Stomach (tissue), 9 donors: ENCODE results near the gene PANK4. TPM values are rescaled to one million over a fixed set of nuclear protein-coding genes. Genes with fewer than 3 reads are reported as not detected.
"Not testable (repeated sequence)": the region's sequence is repeated elsewhere in the genome, so short reads cannot be mapped to it uniquely, and the experiment has no call there.

Source experiments
- DNase-seq, 2 donors: peaks; one replicate each; pipeline versions ENCODE4 v3.0.0 to v3.0.0-alpha.2; 2013 to 2019
- H3K27ac ChIP-seq, 5 donors: fragments of 200-600 bp in 4 of 5; sonication (generic) in 4 of 5; one replicate each; pipeline ENCODE4 v1.5.1; 2013 to 2019; ENCODE audit warnings: mild to moderate bottlenecking in 1 of 5, moderate library complexity in 1 of 5
- H3K27me3 ChIP-seq, 3 donors: fragments of 200-600 bp; sonication (generic); one replicate each; pipeline ENCODE4 v1.5.1; 2017 to 2019; ENCODE audit warnings: mixed run types in 1 of 3
- H3K36me3 ChIP-seq, 4 donors: fragments of 200-600 bp; sonication (generic); 1 replicate in 3 of 4; 2 replicates in 1 of 4; pipeline ENCODE4 v1.5.1; 2016 to 2019
- H3K4me1 ChIP-seq, 4 donors: fragments of 200-600 bp; sonication (generic); one replicate each; pipeline ENCODE4 v1.5.1; 2016 to 2019
- H3K4me3 ChIP-seq, 4 donors: fragments of 200-600 bp; sonication (generic) in 3 of 4; one replicate each; pipeline ENCODE4 v1.5.1; 2016 to 2019; ENCODE audit warnings: mild to moderate bottlenecking in 1 of 4
- H3K9me3 ChIP-seq, 4 donors: fragments of 200-600 bp; sonication (generic); one replicate each; pipeline ENCODE4 v1.5.1; 2016 to 2019
- CTCF ChIP-seq, 7 experiments: fragments of 450-650 bp in 4 of 7; fragments of 200-600 bp in 3 of 7; sonication (generic) in 3 of 7; IDR thresholded peaks; one replicate each; pipeline ENCODE4 v1.5.1; 2016 to 2019; ENCODE audit warnings: antibody characterized with exemption in 7 of 7, control low read depth in 2 of 7, mild to moderate bottlenecking in 1 of 7
- EP300 ChIP-seq: sonication (generic); formaldehyde crosslinking; IDR thresholded peaks from one replicate; pipeline ENCODE4 v1.6.1; 2017; ENCODE audit warnings: antibody characterized with exemption
- POLR2A ChIP-seq, 4 donors: fragments of 450-650 bp; IDR thresholded peaks; one replicate each; pipeline ENCODE4 v1.6.1; 2016; ENCODE audit warnings: antibody characterized with exemption in 4 of 4, control low read depth in 2 of 4, mild to moderate bottlenecking in 1 of 4, moderate library complexity in 1 of 4
- POLR2AphosphoS5 ChIP-seq, 3 donors: sonication (generic); formaldehyde crosslinking; IDR thresholded peaks; one replicate each; pipeline ENCODE4 v1.6.1; 2016; ENCODE audit warnings: antibody characterized with exemption in 3 of 3
- WGBS, 5 donors: extraction: QIAGEN DNeasy Blood & Tissue Kit in 3 of 5; methylation state at CpG; one replicate each; pipeline versions ENCODE4 v1.1.5 to v1.1.7; 2013 to 2018; 5-methylcytosine and 5-hydroxymethylcytosine counted together
- intact Hi-C: fragments of 100-400 bp; cut with DNase I; formaldehyde crosslinking; loops from one replicate; pipeline ENCODE4 v1.15.1; 2023; ENCODE audit warnings: low total_unique reads
- polyA plus RNA-seq, 3 donors: library from polyadenylated mRNA; stranded (reverse); fragments of 200-250 nt; gene quantifications; one replicate each; pipeline ENCODE4 v1.2.3, GENCODE V29; 2013
- total RNA-seq, 5 donors: library from RNA; depleted of rRNA; stranded (reverse); fragments of >200 nt; gene quantifications; one replicate each; pipeline versions ENCODE4 v1.1.0 to v1.2.3, GENCODE V29; 2014 to 2016
- donor health status: healthy with polysubstance abuse.
- donor health status: Bipolar disorder and iron deficiency.
- donor health status: healthy.

PANK4 gene
- total and polyA plus RNA-seq, 8 donors, result 6.4 to 86.0 (median 19.5) TPM

GRCh38 chr1:2553871-2554620, 27.6 kb upstream of the PANK4 start:
- H3K27me3 ChIP-seq, result no peaks in the 10 kb centered on the region
- H3K4me1 ChIP-seq, result peaks cover 38 to 61% (median 53%) of the 10 kb centered on the region in 4 donors
- H3K36me3 ChIP-seq, result peaks cover 9 to 14% (median 11%) of the 10 kb centered on the region in 4 donors
- TF ChIP-seq POLR2A (IDR thresholded peaks at IDR 0.05) (no peak), CTCF (IDR thresholded peaks at IDR 0.05) (no peak), POLR2AphosphoS5 (IDR thresholded peaks at IDR 0.05) (no peak), EP300 (no peak)
- H3K9me3 ChIP-seq, result no peaks in the 10 kb centered on the region
- H3K27ac ChIP-seq, result peak overlapping the region in 1 of 5 donors; percentile 92
- 83 to 91% (median 88%) methylated on average over 21 to 30 of the region's 30 CpGs for WGBS, 5 donors
- DNase-seq, result no peak
- intact Hi-C loops, result no loop called here
- no peak overlapping the region for H3K4me3 ChIP-seq

- H3K27me3 ChIP-seq, H3K4me3 ChIP-seq, DNase-seq, H3K36me3 ChIP-seq, intact Hi-C loops, H3K27ac ChIP-seq, H3K9me3 ChIP-seq: not testable (repeated sequence)
- 70 to 83% (median 77%) methylated on average over 4 to 8 of the region's 9 CpGs; no CpG with 5 or more reads in 1 of the 5 donors for WGBS, 5 donors
- H3K4me1 ChIP-seq, result peaks cover 41 to 60% (median 53%) of the 10 kb centered on the region in 4 donors
Measured at GRCh38 chr1:2553076-2553475, 26.7 kb upstream of the PANK4 start.

GRCh38 chr1:2552189-2552588, 25.8 kb upstream of the PANK4 start:
- Histone ChIP-seq H3K4me3 (no peak overlapping the region), H3K27ac (no peak overlapping the region), H3K36me3 (no peaks in the 10 kb centered on the region), H3K27me3 (peaks cover 0 to 3% (median 0%) of the 10 kb centered on the region in 3 donors), H3K4me1 (peaks cover 41 to 60% (median 53%) of the 10 kb centered on the region in 4 donors), H3K9me3 (no peaks in the 10 kb centered on the region)
- WGBS, 5 donors, result 83 to 96% (median 93%) methylated on average over 12 to 26 of the region's 26 CpGs
- DNase-seq, result no peak
- no peak for TF ChIP-seq CTCF (IDR thresholded peaks at IDR 0.05)
- TF ChIP-seq POLR2AphosphoS5 (IDR thresholded peaks at IDR 0.05), result no peak
- no peak for TF ChIP-seq EP300
- no peak for TF ChIP-seq POLR2A (IDR thresholded peaks at IDR 0.05)
- intact Hi-C loops, result no loop called here

- 78 to 83% (median 81%) methylated on average over 3 to 9 of the region's 9 CpGs for WGBS, 5 donors
- intact Hi-C loops, H3K36me3 ChIP-seq, DNase-seq, H3K27me3 ChIP-seq, H3K9me3 ChIP-seq, H3K4me3 ChIP-seq: not testable (repeated sequence)
- Histone ChIP-seq H3K4me1 (peaks cover 40 to 60% (median 53%) of the 10 kb centered on the region in 4 donors), H3K27ac (peak overlapping the region in 2 of 5 donors; percentile 0 to 18)
Measured at GRCh38 chr1:2551544-2551943, 25.1 kb upstream of the PANK4 start.

GRCh38 chr1:2550309-2550861, 24.0 kb upstream of the PANK4 start:
- intact Hi-C loops, DNase-seq, H3K9me3 ChIP-seq, H3K36me3 ChIP-seq: not testable (repeated sequence)
- Histone ChIP-seq H3K4me1 (peaks cover 47 to 66% (median 59%) of the 10 kb centered on the region in 4 donors), H3K4me3 (peak overlapping the region in 1 of 4 donors; percentile 13), H3K27me3 (peaks cover 0 to 17% (median 0%) of the 10 kb centered on the region in 3 donors), H3K27ac (peak overlapping the region in 4 of 5 donors; percentile 23 to 97 (median 30))
- WGBS, 5 donors, result 56 to 70% (median 58%) methylated on average over 8 to 11 of the region's 12 CpGs

- intact Hi-C loops, result loop anchor here (10.0 kb wide), 1 partner anchor 95 kb away; no protein-coding TSS in a partner anchor
- peak overlapping the region; percentile 92 to 98 (median 97) for H3K27ac ChIP-seq
- not testable (repeated sequence) for DNase-seq, H3K36me3 ChIP-seq, H3K9me3 ChIP-seq
- H3K27me3 ChIP-seq, result peaks cover 0 to 17% (median 0%) of the 10 kb centered on the region in 3 donors
- 81 to 89% (median 82%) methylated on average over 18 to 26 of the region's 28 CpGs for WGBS, 5 donors
- peak overlapping the region; percentile 22 to 67 (median 52) for H3K4me3 ChIP-seq
- H3K4me1 ChIP-seq, result peaks cover 45 to 66% (median 59%) of the 10 kb centered on the region in 4 donors
Measured at GRCh38 chr1:2549367-2550029, 23.1 kb upstream of the PANK4 start.
